WERI-Rb-1 (cell line): ENCODE data around the gene BRMS1.

Experiments used
- DNase-seq: peaks from one replicate; pipeline ENCODE4 v3.0.0-alpha.2; 2020
- H3K27ac ChIP-seq: fragments of 250-450 bp; sonication (Bioruptor Pico); 2 replicates; pipeline ENCODE4 v1.5.1; 2020; ENCODE audit warnings: mild to moderate bottlenecking, moderate library complexity
- H3K27me3 ChIP-seq: fragments of 250-450 bp; sonication (Bioruptor Pico); 2 replicates; pipeline ENCODE4 v1.5.1; 2021; ENCODE audit warnings: mild to moderate bottlenecking, low read depth, moderate library complexity; ENCODE audit not compliant: insufficient read depth, severe bottlenecking
- H3K36me3 ChIP-seq: fragments of 250-450 bp; sonication (Bioruptor Pico); 2 replicates; pipeline ENCODE4 v1.5.1; 2020; ENCODE audit warnings: mild to moderate bottlenecking, moderate library complexity
- H3K4me3 ChIP-seq: 2 replicates; pipeline ENCODE4 v1.5.1; 2011; ENCODE audit warnings: low read depth, mild to moderate bottlenecking, control low read depth, low read length
- H3K9me3 ChIP-seq: fragments of 250-450 bp; sonication (Bioruptor Pico); 2 replicates; pipeline ENCODE4 v1.5.1; 2021; ENCODE audit warnings: mild to moderate bottlenecking, moderate library complexity; ENCODE audit not compliant: severe bottlenecking
- CTCF ChIP-seq: IDR thresholded peaks from 2 replicates; pipeline ENCODE4 v1.5.1; 2011; ENCODE audit warnings: low read depth, mild to moderate bottlenecking, control low read depth, inconsistent platforms, low read length

BRMS1 gene

GRCh38 chr11:66333896-66334604 lies 10.9 kb downstream of the BRMS1 start:
- no peak overlapping the region for H3K4me3 ChIP-seq
- H3K27me3 ChIP-seq = no peaks in the 10 kb centered on the region
- no peak for TF ChIP-seq CTCF
- H3K9me3 ChIP-seq = no peaks in the 10 kb centered on the region
- H3K27ac ChIP-seq = no peak overlapping the region
- peaks cover 12% of the 10 kb centered on the region for H3K36me3 ChIP-seq
- DNase-seq = no peak

GRCh38 chr11:66333220-66333877 lies 11.6 kb downstream of the BRMS1 start:
- H3K36me3 ChIP-seq = peaks cover 8% of the 10 kb centered on the region

GRCh38 chr11:66332371-66333219 lies 12.3 kb downstream of the BRMS1 start:
- Histone ChIP-seq H3K27me3 (no peaks in the 10 kb centered on the region), H3K4me3 (no peak overlapping the region), H3K36me3 (peaks cover 8% of the 10 kb centered on the region), H3K27ac (no peak overlapping the region), H3K9me3 (no peaks in the 10 kb centered on the region)
- DNase-seq = no peak
- TF ChIP-seq CTCF = no peak

More at GRCh38 chr11:66333220-66333877, 11.6 kb downstream of the BRMS1 start:
- TF ChIP-seq CTCF = no peak
- H3K27me3 ChIP-seq = no peaks in the 10 kb centered on the region
- DNase-seq = no peak
- no peak overlapping the region for H3K4me3 ChIP-seq
- no peak overlapping the region for H3K27ac ChIP-seq
- H3K9me3 ChIP-seq = no peaks in the 10 kb centered on the region

GRCh38 chr11:66331542-66332370 lies 13.1 kb downstream of the BRMS1 start:
- H3K27me3 ChIP-seq = no peaks in the 10 kb centered on the region
- no peak for TF ChIP-seq CTCF
- no peaks in the 10 kb centered on the region for H3K9me3 ChIP-seq
- no peak overlapping the region for H3K4me3 ChIP-seq
- DNase-seq = no peak
- H3K27ac ChIP-seq = no peak overlapping the region
- H3K36me3 ChIP-seq = peaks cover 1% of the 10 kb centered on the region

- DNase-seq = no peak
- H3K27me3 ChIP-seq = no peaks in the 10 kb centered on the region
Observed at GRCh38 chr11:66330931-66331330, 14.0 kb downstream of the BRMS1 start.

More at GRCh38 chr11:66330931-66331330, 14.0 kb downstream of the BRMS1 start:
- Histone ChIP-seq H3K27ac (no peak overlapping the region), H3K4me3 (no peak overlapping the region), H3K36me3 (no peaks in the 10 kb centered on the region), H3K9me3 (no peaks in the 10 kb centered on the region)
- TF ChIP-seq CTCF = no peak
